Non-pigmented ciliary epithelial cell (primary cell): ENCODE results near the gene EPX.
A peak's percentile ranks its signal among the peaks of the same experiment; 100 is the strongest.
"Not testable (repeated sequence)": the region's sequence is repeated elsewhere in the genome, so short reads cannot be mapped to it uniquely, and the experiment has no call there.

Experiments used
- DNase-seq: peaks from one replicate; pipeline ENCODE4 v3.0.0-alpha.2; 2010; ENCODE audit warnings: low read depth

The EPX gene, protein sequence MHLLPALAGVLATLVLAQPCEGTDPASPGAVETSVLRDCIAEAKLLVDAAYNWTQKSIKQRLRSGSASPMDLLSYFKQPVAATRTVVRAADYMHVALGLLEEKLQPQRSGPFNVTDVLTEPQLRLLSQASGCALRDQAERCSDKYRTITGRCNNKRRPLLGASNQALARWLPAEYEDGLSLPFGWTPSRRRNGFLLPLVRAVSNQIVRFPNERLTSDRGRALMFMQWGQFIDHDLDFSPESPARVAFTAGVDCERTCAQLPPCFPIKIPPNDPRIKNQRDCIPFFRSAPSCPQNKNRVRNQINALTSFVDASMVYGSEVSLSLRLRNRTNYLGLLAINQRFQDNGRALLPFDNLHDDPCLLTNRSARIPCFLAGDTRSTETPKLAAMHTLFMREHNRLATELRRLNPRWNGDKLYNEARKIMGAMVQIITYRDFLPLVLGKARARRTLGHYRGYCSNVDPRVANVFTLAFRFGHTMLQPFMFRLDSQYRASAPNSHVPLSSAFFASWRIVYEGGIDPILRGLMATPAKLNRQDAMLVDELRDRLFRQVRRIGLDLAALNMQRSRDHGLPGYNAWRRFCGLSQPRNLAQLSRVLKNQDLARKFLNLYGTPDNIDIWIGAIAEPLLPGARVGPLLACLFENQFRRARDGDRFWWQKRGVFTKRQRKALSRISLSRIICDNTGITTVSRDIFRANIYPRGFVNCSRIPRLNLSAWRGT

DNA sequence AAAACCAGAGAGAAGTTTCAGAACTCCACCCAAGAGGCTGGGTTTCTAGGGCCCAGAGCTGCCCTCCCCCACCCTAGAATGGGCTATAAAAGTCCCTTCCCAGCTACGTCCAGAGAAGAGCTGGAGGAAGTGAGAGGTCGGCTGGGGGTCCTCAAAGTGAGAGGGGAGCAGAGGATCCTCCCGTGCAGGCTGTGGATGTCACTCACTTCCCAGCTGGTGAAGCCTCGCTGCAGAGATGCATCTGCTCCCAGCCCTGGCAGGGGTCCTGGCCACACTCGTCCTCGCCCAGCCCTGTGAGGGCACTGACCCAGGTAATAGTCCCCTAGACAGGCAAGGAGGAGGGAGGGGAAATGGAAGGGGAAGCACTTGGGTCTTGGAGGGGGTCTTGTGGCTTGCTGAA lies at the start of gene EPX:
Gene EPX, plus strand, starts transcription at position 115 of the 400 bp plus-strand sequence. Its CDS starts 121 bp downstream, at position 236.
- DNase-seq = no peak

DNA sequence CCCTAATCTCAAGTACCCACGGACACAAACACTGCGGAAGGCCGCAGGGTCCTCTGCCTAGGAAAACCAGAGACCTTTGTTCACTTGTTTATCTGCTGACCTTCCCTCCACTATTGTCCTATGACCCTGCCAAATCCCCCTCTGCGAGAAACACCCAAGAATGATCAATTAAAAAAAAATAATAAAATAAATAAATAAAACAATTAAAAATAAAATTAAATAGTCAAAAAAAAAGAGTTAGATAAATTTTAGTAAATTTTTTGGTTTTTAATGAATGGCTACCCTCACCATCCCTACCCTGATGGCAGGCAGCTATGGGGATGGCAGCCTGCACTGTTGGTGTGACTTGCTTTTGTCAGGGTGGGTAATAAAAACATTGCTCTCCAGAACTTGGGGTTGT lies 49.2 kb upstream of the EPX start:
- not testable (repeated sequence) for DNase-seq

DNA sequence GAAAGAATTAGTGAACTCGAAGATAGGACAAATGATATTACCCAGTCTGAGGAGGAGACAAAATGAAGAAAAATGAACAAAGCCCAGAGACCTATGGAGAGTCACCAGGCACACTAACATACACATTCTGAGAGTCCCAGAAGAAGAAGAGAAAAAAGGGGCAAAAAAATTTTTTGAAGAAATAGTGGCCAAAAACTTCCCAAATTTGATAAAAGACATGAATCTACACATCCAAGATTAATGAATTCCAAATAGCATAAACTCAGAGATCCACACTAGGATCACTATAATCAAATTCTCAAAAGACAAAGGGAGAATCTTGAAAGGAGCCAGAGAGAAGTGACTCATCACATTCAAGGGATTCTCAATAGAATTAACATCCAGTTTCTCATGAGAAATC lies 47.7 kb upstream of the EPX start:
- no peak for DNase-seq

DNA sequence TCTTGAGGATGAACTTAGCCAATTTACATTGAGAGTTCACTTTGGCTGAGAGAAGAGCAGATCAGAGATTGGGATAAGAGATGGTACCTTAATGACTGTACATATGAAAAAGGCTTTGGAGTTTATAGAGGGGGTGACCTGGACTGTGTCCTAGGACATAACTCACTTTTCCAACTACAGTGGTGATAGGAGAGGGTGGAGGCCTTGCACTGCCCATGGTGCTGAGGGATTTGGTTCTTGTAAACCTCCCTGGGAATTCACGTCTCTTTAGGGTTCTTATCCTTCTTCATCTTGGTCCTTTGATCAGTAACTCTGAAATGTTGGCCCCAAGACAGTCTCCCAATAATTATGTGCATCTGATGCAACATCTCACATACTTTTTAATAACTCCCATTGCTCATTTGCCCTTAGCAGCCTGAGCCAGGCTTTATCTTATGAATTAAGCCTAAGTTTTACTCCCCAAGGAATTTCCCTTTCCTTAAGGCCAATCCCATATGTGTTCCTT lies 44.5 kb upstream of the EPX start, which contains the start of gene OR4D1:
Gene OR4D1, plus strand, starts transcription at position 455 of the 505 bp plus-strand sequence. CDS start 6,770 bp downstream, outside the sequence.
- no peak for DNase-seq

DNA sequence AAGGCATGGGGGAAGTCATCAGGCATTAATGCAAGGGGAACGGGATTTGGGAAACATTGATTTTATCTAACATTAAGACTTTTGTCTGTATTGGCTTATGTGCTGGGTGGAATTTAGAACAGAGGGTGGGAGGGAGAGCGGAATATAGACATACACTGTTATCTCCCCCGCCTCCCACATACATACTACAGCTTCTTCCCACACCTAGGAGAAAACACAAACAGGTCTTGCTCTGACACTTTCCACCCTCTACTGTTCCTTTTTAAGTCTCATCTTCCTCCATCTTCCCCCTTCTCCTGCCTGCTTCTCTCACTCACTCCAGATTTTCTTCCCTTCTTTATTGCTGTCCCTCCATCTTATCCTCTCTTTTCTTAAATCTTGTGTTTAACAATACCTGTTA lies 43.9 kb upstream of the EPX start:
- DNase-seq = no peak

DNA sequence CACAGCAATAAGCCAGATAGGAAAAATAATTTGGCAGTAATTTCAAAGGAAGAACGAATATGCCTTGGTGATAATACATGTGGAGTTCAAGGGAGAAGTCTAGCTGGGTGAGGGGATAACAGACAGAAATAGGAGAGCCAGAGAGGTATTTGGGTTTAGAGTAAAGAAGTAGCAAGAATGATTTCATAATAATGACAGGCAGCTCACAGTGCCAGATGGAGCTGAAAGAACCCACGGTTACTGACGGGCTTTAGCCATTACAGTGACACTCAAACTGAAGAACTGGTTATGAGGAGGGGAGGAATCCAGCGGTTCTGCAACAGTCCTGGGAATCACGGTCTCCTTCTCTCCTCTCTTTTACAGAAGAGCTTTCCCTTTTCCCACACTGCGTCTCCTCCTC lies 42.1 kb upstream of the EPX start:
- DNase-seq = no peak

DNA sequence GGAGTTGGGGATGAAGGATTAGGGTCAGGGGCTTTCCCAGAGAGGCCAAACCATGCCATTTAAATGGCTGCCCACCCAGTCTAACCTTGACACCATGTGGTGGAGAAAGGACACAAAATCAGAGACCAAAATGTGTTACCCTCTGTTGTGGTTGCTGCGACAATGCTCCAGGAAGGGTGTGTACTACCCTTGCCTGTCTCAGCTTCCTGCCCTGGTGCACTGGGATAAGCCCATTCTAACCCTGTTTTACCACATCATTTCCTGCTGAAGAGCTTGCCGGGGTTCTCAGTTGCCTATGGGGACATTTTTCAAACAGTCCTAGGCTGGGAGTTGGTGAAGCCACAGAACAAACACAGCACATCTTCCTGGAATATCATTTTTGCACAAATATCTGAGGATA lies 39.5 kb upstream of the EPX start:
- no peak for DNase-seq

DNA sequence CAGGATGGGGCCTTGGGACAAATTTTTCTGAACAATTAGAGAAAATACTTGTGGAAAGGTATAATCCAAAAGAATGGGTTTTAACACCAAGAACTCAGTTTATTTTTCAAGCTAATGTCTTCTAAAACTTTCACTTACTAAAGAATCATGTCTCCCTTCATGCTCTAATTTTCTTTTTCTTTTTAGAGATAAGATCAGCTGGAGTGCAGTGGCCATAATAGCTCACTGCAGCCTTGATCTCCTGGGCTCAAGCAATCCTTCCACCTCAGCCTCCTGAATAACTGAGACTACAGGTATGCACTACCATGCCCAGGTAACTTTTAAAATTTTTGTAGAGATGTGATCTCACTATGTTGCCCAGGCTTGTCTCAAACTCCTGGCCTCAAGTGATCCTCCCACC lies 38.9 kb upstream of the EPX start:
- no peak for DNase-seq

DNA sequence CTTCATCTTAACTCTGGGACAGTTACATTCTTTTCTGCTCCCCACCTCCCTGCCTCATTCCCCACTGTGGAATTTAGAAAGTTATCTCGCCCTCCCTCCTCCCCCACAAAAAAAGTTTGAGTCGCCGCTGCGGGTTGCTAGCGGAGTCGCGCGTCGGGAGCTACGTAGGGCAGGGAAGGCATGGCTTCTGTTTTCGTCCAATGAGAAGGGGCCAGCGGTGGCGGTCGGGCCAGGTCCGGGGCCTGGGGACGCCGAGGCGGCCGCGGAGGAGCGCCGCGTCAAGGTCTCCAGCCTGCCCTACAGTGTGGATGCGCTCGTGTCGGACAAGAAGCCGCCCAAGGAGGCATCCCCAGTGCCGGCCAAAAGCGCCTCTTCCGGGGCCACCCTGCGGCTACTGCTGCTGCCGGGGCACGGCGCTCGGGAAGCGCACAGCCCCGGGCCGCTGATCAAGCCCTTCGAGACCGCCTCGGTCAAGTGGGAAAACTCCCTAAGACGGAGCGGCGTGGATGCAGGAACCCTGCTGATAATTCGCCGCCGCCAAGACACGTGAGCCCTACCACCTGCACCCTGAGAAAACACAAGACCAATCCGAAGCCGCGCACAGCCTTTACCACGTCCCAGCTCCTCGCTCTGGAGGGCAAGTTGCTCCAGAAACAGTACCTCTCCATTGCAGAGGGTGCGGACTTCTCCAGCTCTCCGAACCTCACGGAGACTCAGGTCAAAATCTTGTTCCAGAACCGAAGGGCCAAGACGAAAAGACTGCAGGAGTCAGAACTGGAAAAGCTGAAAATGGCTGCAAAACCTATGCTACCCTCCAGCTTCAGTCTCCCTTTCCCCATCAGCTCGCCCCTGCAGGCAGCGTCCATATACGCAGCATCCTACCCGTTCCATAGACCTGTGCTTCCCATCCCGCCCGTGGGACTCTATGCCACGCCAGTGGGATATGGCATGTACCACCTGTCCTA lies 35.4 kb upstream of the EPX start:
- DNase-seq = no peak

DNA sequence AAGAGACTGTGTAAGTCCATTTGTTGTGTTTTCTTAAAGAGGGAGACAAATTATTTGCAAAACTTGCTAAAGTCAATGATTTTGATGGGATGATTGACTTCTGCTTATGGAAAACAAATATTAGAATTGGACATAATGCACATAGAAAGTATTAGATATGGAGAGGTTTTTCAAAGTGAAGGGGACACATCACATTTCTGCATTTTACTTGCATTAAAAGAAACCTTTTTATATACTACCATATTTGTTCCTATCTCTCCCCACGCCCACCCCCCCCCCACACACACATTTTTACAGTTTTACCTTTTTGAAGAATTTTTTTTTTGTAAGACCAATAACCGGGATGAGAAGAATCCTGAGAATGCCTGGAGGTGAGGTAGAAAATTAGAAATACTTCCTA lies 34.3 kb upstream of the EPX start:
- DNase-seq = no peak

DNA sequence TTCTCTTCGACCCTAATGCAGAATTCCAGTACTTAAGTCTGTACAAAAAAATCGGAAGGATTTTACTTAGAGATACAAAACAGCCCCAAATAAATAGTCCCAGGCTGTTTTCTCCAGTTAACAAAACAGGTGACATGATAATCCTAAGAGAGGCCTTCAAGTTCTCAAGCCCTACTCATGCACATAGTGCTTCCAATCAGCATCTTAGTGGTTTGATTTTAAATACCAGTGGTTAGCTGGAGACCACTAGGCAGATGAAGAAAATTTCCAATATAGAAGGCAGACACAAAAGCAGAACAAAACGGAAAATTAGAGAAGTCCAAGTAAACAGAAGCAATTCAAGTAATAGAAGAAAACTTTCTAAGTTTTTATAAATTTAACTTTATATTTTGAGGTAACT lies 31.0 kb upstream of the EPX start:
- DNase-seq = no peak

DNA sequence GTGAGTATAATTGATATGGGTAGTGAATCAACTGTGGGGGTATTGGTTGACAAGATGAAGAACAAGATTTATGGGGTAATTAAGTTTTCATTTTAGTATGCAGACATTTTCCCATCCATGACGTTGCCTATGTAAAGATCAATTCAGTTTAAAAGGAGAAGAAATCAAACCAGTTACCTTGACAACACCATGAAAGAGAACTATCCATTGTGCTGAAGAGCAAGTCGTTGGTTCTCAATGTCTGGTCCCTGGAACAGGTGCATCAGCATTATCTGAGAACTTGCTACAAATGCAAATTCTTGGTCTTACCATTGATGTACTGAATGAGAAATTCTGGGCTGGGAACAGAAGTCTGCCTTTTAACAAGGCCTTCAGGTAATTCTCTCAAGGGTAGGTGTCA lies 26.5 kb upstream of the EPX start:
- DNase-seq = no peak

DNA sequence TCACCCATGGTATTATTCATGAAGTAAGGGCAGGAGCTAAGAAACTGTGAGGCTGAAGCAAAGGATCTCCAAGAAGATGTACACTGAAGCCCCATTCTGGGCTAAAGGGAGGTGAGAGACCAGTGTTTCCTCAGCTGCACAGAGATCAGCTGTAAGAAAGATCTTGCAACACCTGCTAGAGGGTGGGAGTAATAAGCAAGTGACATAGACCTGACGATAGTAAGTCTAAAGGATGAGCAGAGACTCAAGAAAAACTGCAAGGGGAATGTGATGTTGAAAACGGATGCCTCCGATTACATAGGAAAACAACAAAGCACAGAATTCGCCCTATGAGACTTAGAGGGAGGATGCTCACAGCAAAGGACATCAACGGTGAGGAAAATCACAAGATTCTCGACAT lies 25.8 kb upstream of the EPX start, which contains the start of gene OR4D2:
Gene OR4D2, plus strand, starts transcription at position 301 of the 400 bp plus-strand sequence. CDS start 2,674 bp downstream, outside the sequence.
- no peak for DNase-seq

DNA sequence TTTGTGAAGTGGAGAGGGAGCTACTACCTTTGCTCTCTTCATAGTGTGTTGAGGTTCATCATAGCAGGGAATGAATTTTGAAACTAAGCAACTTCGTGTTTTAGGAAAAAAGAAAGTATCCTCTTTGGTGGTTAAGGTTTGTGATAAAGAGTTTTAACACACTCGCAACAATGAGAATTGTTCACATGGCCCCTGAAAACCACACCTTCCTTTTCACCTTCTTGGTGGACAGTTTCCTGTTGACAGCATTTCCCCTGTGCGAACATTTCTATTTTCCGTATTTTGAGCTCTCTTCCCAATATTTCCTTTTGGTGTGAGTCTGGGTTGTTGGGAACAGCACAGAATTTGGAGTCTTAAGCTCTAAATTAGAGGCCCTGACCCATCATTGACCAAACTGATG lies 21.9 kb upstream of the EPX start:
- no peak for DNase-seq

DNA sequence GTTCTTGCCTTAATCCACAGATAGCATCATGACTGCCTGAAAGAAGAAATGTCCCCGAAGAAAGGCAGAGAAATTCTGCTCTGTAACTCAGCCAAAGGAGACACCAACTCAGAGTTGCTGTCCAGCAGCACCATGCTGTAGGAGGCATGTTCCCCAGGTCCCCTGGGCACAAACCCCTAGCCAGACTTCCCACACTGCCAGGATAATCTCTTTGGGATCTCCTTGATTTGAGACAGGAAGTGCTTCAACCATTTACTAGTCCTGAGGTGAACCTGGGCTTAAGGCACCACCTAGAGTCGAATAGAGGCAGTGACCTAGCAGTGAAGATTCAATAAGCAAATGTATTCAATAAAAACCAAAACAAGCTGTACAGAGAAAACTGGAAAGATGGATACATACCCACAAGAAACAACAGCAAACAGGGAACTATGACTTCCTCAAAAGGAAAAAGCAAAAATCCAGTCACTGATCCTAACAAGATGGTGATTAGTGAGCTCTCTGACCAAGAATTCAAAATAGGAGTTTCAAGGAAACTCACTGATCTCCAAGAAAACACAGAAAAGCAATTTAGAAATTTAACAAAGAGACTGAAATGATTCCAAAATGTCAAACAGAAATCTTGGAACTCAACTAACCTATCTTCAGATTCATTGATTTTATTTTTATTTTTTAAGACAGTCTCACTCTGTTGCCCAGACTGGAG lies 20.0 kb upstream of the EPX start:
- peak; percentile 6 for DNase-seq

DNA sequence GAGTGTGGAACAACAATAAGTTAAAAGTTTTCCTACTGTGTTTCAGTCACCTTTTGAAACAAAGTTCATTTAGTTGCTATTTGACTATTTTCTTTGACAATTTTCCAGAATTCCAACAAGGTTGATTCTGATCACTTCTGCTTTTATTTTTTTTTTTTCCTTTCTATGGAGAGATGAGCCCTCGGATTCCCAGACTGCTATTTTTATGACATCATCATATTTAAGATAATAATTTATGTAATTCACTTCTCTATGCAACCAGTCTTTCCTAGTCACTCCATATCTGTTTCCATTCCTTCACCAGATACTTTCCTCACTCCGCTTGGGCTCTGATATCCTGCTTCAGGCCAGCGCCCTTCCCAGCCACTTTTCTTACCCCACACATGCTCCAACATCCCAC lies 17.7 kb upstream of the EPX start:
- DNase-seq = no peak

DNA sequence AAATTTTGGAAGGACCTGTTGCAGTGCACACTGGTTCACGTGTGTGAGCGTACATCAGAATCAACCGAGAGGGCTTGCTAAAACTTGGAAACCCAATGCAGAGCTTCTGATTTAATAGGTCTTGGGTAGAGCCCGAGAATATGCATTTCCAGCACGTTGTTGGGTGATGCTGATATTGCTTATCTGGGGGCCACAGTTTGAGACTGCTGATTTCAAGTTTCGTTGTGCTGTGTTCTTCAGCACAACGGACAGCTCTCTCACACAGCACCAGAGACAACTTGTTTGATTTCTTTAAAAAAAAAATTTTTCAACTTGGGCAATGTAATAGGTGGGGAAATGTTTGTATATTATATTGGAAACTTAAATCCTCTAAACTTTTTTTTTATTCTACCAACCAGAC lies 16.3 kb upstream of the EPX start:
- no peak for DNase-seq

DNA sequence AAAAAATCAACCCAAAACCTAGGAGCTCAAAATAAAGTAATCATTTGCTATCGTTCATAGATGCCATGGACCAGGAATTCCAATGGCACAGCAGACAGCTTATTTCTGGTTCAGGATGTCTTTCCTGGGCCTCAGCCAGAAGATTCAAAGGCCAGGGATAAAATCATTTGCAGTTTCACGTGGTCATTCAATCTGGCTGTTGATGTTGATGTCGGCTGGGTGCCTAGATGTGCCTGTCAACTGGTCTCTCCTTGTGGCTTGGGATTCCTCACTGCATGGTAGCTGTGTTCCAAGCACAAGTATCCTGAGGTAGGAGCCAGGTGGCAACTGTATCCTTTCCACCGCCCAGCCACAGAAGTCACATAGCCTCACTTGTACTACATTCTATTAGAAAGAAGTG lies 10.7 kb upstream of the EPX start:
- DNase-seq = no peak

DNA sequence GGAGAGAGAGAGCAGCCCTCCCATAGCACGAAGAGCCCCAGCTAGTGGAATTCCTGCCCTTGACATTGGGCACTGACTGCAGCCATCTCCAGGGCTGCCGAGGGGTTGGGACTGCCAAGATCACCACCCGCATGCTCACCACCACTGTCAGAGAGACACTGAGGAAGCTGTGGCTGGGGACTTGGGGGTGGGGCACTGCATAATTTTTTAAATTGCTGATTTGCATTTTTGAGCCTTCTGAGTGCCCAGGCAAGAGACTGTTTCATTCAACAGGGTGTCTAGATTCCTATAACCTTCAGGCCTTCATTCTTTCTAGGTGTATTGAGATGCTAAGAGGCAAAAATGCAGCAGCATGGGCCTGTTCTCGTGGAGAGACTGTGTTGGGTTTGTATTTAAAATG lies 9.0 kb upstream of the EPX start:
- DNase-seq = no peak

DNA sequence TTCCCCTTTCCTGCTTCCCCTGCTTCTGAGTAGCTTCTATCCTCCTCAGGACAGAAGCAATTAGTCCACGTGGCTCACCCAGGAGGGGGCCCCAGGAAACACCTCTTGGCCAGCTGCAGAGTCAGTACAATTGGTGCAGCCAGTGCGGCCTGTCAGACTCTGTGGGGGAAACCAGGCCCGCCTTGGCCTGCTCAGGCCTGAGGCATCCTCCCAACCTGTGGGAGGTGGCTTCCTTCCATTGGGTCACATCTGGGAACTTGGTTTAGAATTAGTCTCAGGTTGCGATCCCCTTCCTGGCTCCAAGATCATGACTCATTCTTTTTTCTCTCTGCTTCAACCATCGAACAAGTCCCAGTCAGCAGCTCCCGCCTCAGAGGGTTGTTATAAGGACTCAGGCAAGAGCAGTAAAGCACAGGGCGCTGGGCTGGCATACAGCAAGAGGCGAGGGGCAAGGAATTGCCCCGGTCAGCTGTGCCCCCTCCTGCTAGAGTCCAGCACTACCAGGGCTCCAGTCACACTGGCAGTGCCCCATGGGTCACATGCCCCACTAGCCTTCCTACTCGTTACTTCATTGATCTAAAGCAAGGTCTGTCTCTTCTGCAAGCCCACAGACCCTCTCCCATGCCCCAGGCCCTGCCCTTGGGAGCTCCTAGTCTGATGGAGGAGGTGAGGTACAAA lies 8.1 kb upstream of the EPX start:
- DNase-seq = peak; percentile 45
